ENCODE data around the gene DRAP1. TPM values are rescaled to one million over a fixed set of nuclear protein-coding genes. Genes with fewer than 3 reads are reported as not detected.

Gene DRAP1
- total and polyA plus RNA-seq, 2 experiments from 2014 or later, result 121 to 294 TPM

DNA sequence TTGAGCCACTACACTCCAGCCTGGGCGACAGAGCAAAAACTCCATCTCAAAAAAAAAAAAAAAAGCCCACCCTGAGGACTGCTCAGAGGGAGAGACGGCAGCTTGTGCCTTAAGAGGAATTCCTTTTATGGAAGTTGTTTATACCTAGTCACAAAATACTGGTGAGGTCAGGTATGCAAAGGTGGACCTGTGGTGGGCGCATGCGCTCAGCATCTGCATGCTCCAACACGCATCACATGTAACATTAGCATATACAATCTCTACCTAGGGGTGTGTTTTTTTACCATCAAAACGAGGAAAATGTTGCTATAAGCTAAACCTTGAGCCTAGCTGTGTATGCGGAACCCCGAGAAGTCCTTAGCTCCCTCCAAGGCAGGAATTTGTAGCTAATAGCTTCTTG lies 35.5 kb downstream of the DRAP1 start:
- Histone ChIP-seq H3K27ac (ENCODE audit: low read depth) (peak overlapping the region; percentile 39; the same call in 1 of the 2 replicates), H3K27me3 (ENCODE audit: insufficient read depth) (no peaks in the 10 kb centered on the region), H3K36me3 (ENCODE audit: insufficient read depth) (no peaks in the 10 kb centered on the region), H3F3A (replicated peaks; ENCODE audit: low read depth) (0 out of 2 replicates have a peak, but pooled peaks cover 3% of the 10 kb centered on the region), H3K9me2 (ENCODE audit: insufficient read depth) (no peaks in the 10 kb centered on the region), H3K4me1 (ENCODE audit: insufficient read depth) (no peaks in the 10 kb centered on the region), H2AFZ (no peak overlapping the region), H3K4me3 (no peak overlapping the region), H3K79me2 (replicated peaks; ENCODE audit: insufficient read depth) (no peaks in the 10 kb centered on the region), H4K20me1 (replicated peaks; ENCODE audit: insufficient read depth) (no peaks in the 10 kb centered on the region), H3K4me2 (no peak overlapping the region)
- H3K27ac Mint-ChIP-seq, result 0 out of 2 replicates have a peak overlapping the region, but pooled peaks have one; percentile 51
- peaks cover 2% of the 10 kb centered on the region for H3K27me3 Mint-ChIP-seq (ENCODE audit: insufficient read depth, low read depth, poor library complexity)
- peaks cover 5% of the 10 kb centered on the region for H3K4me1 Mint-ChIP-seq
- TF ChIP-seq, protein P1, sequence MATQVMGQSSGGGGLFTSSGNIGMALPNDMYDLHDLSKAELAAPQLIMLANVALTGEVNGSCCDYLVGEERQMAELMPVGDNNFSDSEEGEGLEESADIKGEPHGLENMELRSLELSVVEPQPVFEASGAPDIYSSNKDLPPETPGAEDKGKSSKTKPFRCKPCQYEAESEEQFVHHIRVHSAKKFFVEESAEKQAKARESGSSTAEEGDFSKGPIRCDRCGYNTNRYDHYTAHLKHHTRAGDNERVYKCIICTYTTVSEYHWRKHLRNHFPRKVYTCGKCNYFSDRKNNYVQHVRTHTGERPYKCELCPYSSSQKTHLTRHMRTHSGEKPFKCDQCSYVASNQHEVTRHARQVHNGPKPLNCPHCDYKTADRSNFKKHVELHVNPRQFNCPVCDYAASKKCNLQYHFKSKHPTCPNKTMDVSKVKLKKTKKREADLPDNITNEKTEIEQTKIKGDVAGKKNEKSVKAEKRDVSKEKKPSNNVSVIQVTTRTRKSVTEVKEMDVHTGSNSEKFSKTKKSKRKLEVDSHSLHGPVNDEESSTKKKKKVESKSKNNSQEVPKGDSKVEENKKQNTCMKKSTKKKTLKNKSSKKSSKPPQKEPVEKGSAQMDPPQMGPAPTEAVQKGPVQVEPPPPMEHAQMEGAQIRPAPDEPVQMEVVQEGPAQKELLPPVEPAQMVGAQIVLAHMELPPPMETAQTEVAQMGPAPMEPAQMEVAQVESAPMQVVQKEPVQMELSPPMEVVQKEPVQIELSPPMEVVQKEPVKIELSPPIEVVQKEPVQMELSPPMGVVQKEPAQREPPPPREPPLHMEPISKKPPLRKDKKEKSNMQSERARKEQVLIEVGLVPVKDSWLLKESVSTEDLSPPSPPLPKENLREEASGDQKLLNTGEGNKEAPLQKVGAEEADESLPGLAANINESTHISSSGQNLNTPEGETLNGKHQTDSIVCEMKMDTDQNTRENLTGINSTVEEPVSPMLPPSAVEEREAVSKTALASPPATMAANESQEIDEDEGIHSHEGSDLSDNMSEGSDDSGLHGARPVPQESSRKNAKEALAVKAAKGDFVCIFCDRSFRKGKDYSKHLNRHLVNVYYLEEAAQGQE (IDR thresholded peaks at IDR 0.05; ENCODE audit: unreplicated experiment), result no peak
- TF ChIP-seq, protein P2, sequence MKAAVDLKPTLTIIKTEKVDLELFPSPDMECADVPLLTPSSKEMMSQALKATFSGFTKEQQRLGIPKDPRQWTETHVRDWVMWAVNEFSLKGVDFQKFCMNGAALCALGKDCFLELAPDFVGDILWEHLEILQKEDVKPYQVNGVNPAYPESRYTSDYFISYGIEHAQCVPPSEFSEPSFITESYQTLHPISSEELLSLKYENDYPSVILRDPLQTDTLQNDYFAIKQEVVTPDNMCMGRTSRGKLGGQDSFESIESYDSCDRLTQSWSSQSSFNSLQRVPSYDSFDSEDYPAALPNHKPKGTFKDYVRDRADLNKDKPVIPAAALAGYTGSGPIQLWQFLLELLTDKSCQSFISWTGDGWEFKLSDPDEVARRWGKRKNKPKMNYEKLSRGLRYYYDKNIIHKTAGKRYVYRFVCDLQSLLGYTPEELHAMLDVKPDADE (IDR thresholded peaks at IDR 0.05), result no peak
- TF ChIP-seq POLR2AphosphoS5 (IDR thresholded peaks at IDR 0.05; ENCODE audit: low read depth), result no peak
- no peak for TF ChIP-seq EZH2phosphoT487 (IDR thresholded peaks at IDR 0.05; ENCODE audit: unreplicated experiment)
- TF ChIP-seq NANOG (IDR thresholded peaks at IDR 0.05; ENCODE audit: borderline replicate concordance), result no peak
- TF ChIP-seq ZNF331 (CRISPR knock-in tag; IDR thresholded peaks at IDR 0.05; ENCODE audit: low read depth), result no peak
- TF ChIP-seq, protein P3, sequence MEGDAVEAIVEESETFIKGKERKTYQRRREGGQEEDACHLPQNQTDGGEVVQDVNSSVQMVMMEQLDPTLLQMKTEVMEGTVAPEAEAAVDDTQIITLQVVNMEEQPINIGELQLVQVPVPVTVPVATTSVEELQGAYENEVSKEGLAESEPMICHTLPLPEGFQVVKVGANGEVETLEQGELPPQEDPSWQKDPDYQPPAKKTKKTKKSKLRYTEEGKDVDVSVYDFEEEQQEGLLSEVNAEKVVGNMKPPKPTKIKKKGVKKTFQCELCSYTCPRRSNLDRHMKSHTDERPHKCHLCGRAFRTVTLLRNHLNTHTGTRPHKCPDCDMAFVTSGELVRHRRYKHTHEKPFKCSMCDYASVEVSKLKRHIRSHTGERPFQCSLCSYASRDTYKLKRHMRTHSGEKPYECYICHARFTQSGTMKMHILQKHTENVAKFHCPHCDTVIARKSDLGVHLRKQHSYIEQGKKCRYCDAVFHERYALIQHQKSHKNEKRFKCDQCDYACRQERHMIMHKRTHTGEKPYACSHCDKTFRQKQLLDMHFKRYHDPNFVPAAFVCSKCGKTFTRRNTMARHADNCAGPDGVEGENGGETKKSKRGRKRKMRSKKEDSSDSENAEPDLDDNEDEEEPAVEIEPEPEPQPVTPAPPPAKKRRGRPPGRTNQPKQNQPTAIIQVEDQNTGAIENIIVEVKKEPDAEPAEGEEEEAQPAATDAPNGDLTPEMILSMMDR (conservative IDR thresholded peaks at IDR 0.05; ENCODE audit: low read depth in 2 of 2), result no peak
- TF ChIP-seq, protein P4, sequence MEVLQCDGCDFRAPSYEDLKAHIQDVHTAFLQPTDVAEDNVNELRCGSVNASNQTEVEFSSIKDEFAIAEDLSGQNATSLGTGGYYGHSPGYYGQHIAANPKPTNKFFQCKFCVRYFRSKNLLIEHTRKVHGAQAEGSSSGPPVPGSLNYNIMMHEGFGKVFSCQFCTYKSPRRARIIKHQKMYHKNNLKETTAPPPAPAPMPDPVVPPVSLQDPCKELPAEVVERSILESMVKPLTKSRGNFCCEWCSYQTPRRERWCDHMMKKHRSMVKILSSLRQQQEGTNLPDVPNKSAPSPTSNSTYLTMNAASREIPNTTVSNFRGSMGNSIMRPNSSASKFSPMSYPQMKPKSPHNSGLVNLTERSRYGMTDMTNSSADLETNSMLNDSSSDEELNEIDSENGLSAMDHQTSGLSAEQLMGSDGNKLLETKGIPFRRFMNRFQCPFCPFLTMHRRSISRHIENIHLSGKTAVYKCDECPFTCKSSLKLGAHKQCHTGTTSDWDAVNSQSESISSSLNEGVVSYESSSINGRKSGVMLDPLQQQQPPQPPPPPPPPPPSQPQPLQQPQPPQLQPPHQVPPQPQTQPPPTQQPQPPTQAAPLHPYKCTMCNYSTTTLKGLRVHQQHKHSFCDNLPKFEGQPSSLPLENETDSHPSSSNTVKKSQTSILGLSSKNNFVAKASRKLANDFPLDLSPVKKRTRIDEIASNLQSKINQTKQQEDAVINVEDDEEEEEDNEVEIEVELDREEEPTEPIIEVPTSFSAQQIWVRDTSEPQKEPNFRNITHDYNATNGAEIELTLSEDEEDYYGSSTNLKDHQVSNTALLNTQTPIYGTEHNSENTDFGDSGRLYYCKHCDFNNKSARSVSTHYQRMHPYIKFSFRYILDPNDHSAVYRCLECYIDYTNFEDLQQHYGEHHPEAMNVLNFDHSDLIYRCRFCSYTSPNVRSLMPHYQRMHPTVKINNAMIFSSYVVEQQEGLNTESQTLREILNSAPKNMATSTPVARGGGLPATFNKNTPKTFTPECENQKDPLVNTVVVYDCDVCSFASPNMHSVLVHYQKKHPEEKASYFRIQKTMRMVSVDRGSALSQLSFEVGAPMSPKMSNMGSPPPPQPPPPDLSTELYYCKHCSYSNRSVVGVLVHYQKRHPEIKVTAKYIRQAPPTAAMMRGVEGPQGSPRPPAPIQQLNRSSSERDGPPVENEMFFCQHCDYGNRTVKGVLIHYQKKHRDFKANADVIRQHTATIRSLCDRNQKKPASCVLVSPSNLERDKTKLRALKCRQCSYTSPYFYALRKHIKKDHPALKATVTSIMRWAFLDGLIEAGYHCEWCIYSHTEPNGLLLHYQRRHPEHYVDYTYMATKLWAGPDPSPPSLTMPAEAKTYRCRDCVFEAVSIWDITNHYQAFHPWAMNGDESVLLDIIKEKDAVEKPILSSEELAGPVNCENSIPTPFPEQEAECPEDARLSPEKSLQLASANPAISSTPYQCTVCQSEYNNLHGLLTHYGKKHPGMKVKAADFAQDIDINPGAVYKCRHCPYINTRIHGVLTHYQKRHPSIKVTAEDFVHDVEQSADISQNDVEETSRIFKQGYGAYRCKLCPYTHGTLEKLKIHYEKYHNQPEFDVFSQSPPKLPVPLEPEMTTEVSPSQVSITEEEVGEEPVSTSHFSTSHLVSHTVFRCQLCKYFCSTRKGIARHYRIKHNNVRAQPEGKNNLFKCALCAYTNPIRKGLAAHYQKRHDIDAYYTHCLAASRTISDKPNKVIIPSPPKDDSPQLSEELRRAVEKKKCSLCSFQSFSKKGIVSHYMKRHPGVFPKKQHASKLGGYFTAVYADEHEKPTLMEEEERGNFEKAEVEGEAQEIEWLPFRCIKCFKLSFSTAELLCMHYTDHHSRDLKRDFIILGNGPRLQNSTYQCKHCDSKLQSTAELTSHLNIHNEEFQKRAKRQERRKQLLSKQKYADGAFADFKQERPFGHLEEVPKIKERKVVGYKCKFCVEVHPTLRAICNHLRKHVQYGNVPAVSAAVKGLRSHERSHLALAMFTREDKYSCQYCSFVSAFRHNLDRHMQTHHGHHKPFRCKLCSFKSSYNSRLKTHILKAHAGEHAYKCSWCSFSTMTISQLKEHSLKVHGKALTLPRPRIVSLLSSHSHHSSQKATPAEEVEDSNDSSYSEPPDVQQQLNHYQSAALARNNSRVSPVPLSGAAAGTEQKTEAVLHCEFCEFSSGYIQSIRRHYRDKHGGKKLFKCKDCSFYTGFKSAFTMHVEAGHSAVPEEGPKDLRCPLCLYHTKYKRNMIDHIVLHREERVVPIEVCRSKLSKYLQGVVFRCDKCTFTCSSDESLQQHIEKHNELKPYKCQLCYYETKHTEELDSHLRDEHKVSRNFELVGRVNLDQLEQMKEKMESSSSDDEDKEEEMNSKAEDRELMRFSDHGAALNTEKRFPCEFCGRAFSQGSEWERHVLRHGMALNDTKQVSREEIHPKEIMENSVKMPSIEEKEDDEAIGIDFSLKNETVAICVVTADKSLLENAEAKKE (CRISPR knock-in tag; IDR thresholded peaks at IDR 0.05), result no peak
- no peak for TF ChIP-seq STAT1 (IDR thresholded peaks at IDR 0.05; ENCODE audit: unreplicated experiment)
- TF ChIP-seq CREB1 (CRISPR knock-in tag; IDR thresholded peaks at IDR 0.05; ENCODE audit: low read depth), result no peak
- H3K36me3 Mint-ChIP-seq (ENCODE audit: low read depth), result no peaks in the 10 kb centered on the region
- ATAC-seq (no peak), DNase-seq (ENCODE audit: low spot score) (no peak)
- no peaks in the 10 kb centered on the region for H3K9me3 Mint-ChIP-seq
- no peak overlapping the region for H3K4me3 Mint-ChIP-seq
